Stimulated activated CD4-positive, alpha-beta T cell treated with anti-CD3 and anti-CD28 coated beads, TNF-alpha, amount 100 ng/mL, for 48 hours (primary cell): ENCODE results near the gene TUBGCP6.

Experiments
- DNase-seq, 3 donors: peaks; one replicate each; pipeline ENCODE4 v3.0.0-alpha.2; 2020; ENCODE audit warnings: low read depth in 3 of 3

The TUBGCP6 gene

GRCh38 chr22:50250555-50251476, 6.0 kb upstream of the TUBGCP6 start, which contains the start of gene HDAC10:
TSS of gene HDAC10 (minus strand) at chr22:50251265. CDS start at chr22:50251032, 233 bp downstream.
- peak in 2 of 3 donors; percentile 81 to 84 for DNase-seq

GRCh38 chr22:50250249-50250554, 5.4 kb upstream of the TUBGCP6 start:
- no peak for DNase-seq

GRCh38 chr22:50249341-50250248, 4.8 kb upstream of the TUBGCP6 start:
- DNase-seq = no peak

- no peak for DNase-seq
Observed at GRCh38 chr22:50248196-50249081, 3.6 kb upstream of the TUBGCP6 start.

- DNase-seq = no peak
Observed at GRCh38 chr22:50247748-50248147, 2.9 kb upstream of the TUBGCP6 start.

- no peak for DNase-seq
Observed at GRCh38 chr22:50246242-50247175, 1.7 kb upstream of the TUBGCP6 start.

GRCh38 chr22:50245214-50246072, 620 bp upstream of the TUBGCP6 start:
- DNase-seq = no peak

- DNase-seq = no peak
Observed at GRCh38 chr22:50243685-50244419, 971 bp downstream of the TUBGCP6 start.

- no peak for DNase-seq
Observed at GRCh38 chr22:50242406-50242949, 2.3 kb downstream of the TUBGCP6 start.

GRCh38 chr22:50238755-50239154, 6.1 kb downstream of the TUBGCP6 start:
- no peak for DNase-seq

GRCh38 chr22:50236731-50237409, 8.0 kb downstream of the TUBGCP6 start:
- DNase-seq = no peak

- no peak for DNase-seq
Observed at GRCh38 chr22:50233223-50233622, 11.6 kb downstream of the TUBGCP6 start.

GRCh38 chr22:50232481-50233151, 12.2 kb downstream of the TUBGCP6 start:
- no peak for DNase-seq

GRCh38 chr22:50229370-50229769, 15.5 kb downstream of the TUBGCP6 start:
- DNase-seq = no peak

GRCh38 chr22:50228366-50228765, 16.5 kb downstream of the TUBGCP6 start:
- no peak for DNase-seq

GRCh38 chr22:50227579-50228215, 17.1 kb downstream of the TUBGCP6 start:
- DNase-seq = no peak

- DNase-seq = no peak
Observed at GRCh38 chr22:50226875-50227165, 18.0 kb downstream of the TUBGCP6 start.
